ENCODE measurements around the gene CALN1. TPM values are rescaled to one million over a fixed set of nuclear protein-coding genes. Genes with fewer than 3 reads are reported as not detected.
A peak's percentile ranks its signal among the peaks of the same experiment; 100 is the strongest.

CALN1 gene
- polyA plus RNA-seq, 6 donors from 2014 or later, result not detected

- H3K27ac Mint-ChIP-seq, result no peak overlapping the region
- peak overlapping the region in 1 of 8 donors; percentile 44 for H3K4me3 Mint-ChIP-seq
- ATAC-seq (ENCODE audit: low read depth in 2 of 2) (no peak), DNase-seq (peak; percentile 23)
- H3K4me1 Mint-ChIP-seq, result peaks cover 0 to 5% (median 3%) of the 10 kb centered on the region in 3 donors
- peaks cover 0 to 4% (median 0%) of the 10 kb centered on the region in 7 donors for H3K9me3 Mint-ChIP-seq
- H3K27me3 Mint-ChIP-seq, result peaks cover 0 to 10% (median 9%) of the 10 kb centered on the region in 3 donors
- H3K36me3 Mint-ChIP-seq, result no peaks in the 10 kb centered on the region
These were observed 678.8 kb downstream of the CALN1 start for GRCh38 chr7:71733107-71733870.

GRCh38 chr7:71731740-71732139 lies 680.4 kb downstream of the CALN1 start:
- peak overlapping the region in 1 of 8 donors; percentile 52 for H3K4me3 Mint-ChIP-seq
- no peak for ATAC-seq (ENCODE audit: low read depth in 2 of 2)
- no peak for DNase-seq
- H3K9me3 Mint-ChIP-seq, result peaks cover 0 to 4% (median 0%) of the 10 kb centered on the region in 7 donors
- H3K27me3 Mint-ChIP-seq, result peaks cover 0 to 10% (median 9%) of the 10 kb centered on the region in 3 donors
- no peak overlapping the region for H3K27ac Mint-ChIP-seq
- H3K4me1 Mint-ChIP-seq, result peaks cover 0 to 5% (median 3%) of the 10 kb centered on the region in 3 donors
- H3K36me3 Mint-ChIP-seq, result no peaks in the 10 kb centered on the region

Measured in naive B cell (primary cell).